HCT116 (cell line): Measurements from ENCODE around the gene EPHA8. TPM values are rescaled to one million over a fixed set of nuclear protein-coding genes. Genes with fewer than 3 reads are reported as not detected.

ENCODE experiments used
- ATAC-seq: fragments of 200-7000 bp; cut with Tn5 transposase; 2 replicates; pipeline ENCODE4 v1.9.1; 2020; ENCODE audit warnings: mild to moderate bottlenecking, moderate library complexity
- BruUV-seq: library from RNA; stranded (reverse); fragments of 400-500 nt; replicated peaks from 2 replicates; lab custom pipeline; 2021; lab: Mats Ljungman, UMichigan
- CTCF ChIA-PET: fragments of 300-600 bp; sonication (Branson Sonifier 250); formaldehyde crosslinking; loops from one replicate; lab custom pipeline; 2021; ENCODE audit warnings: antibody characterized with exemption; lab: Charles Lee
- POLR2A ChIA-PET: fragments of 300-600, 350-600 bp; sonication (Branson Sonifier 250); formaldehyde crosslinking; loops from one replicate; lab custom pipeline; 2021; ENCODE audit warnings: antibody characterized with exemption; lab: Charles Lee
- RAD21 ChIA-PET, 2 experiments: fragments of 300-600 bp; sonication (Branson Sonifier 250); formaldehyde crosslinking; loops; one replicate each; lab custom pipeline; 2023; ENCODE audit warnings: low total read pairs in 2 of 2; ENCODE audit not compliant: uncharacterized antibody in 2 of 2, unreplicated experiment in 2 of 2, low non-redundant PET in 1 of 2; lab: Charles Lee
- DNase-seq: peaks from one replicate; pipeline ENCODE4 v3.0.0-alpha.2; 2010; ENCODE audit warnings: low read depth, low spot score
- H2AFZ ChIP-seq: fragments of 200-600 bp; shearing (Covaris generic), sonication (generic); 2 replicates; pipeline ENCODE4 v1.6.1; 2017; ENCODE audit warnings: low read depth, mixed run types, mixed read lengths, antibody characterized with exemption, low read length; ENCODE audit not compliant: poor library complexity, severe bottlenecking
- H3K27ac ChIP-seq: 2 replicates; pipeline ENCODE4 v1.5.1; 2012; ENCODE audit warnings: low read depth, low read length
- H3K27me3 ChIP-seq: fragments of 200-600 bp; sonication (generic); 2 replicates; pipeline ENCODE4 v1.6.1; 2016; ENCODE audit warnings: mixed run types, low read length, mixed read lengths; ENCODE audit not compliant: insufficient read depth
- H3K36me3 ChIP-seq, 2 experiments: fragments of 200-500 bp in 1 of 2; fragments of 200-600 bp in 1 of 2; sonication (Bioruptor generic) in 1 of 2; sonication (generic) in 1 of 2; 2 replicates each; pipeline versions ENCODE4 v1.5.1 to v1.6.1; 2014 to 2016; ENCODE audit warnings: low read length in 2 of 2, inconsistent platforms in 1 of 2, mixed read lengths in 1 of 2, mixed run types in 1 of 2; ENCODE audit not compliant: insufficient read depth in 2 of 2, control insufficient read depth in 1 of 2
- H3K4me1 ChIP-seq, 2 experiments: fragments of 200-600 bp in 1 of 2; sonication (generic) in 1 of 2; 2 replicates each; pipeline versions ENCODE4 v1.5.1 to v1.6.1; 2012 to 2017; ENCODE audit warnings: low read length in 2 of 2, inconsistent platforms in 1 of 2, mild to moderate bottlenecking in 1 of 2, mixed read lengths in 1 of 2, mixed run types in 1 of 2, moderate library complexity in 1 of 2; ENCODE audit not compliant: insufficient read depth in 2 of 2, control insufficient read depth in 1 of 2
- H3K4me2 ChIP-seq: fragments of 200-600 bp; sonication (generic); 2 replicates; pipeline ENCODE4 v1.6.1; 2017; ENCODE audit warnings: mixed run types, low read length, mixed read lengths
- H3K4me3 ChIP-seq, 2 experiments: fragments of 200-600 bp in 1 of 2; sonication (generic) in 1 of 2; replicated peaks in 1 of 2; 2 replicates each; pipeline ENCODE4 v1.5.1; 2011 to 2016; ENCODE audit warnings: low read length in 2 of 2, control low read depth in 1 of 2, low read depth in 1 of 2, mild to moderate bottlenecking in 1 of 2, mixed read lengths in 1 of 2, mixed run types in 1 of 2
- H3K79me2 ChIP-seq: fragments of 200-600 bp; sonication (generic); 2 replicates; pipeline ENCODE4 v1.6.1; 2017; ENCODE audit warnings: mild to moderate bottlenecking, mixed run types, low read length, moderate library complexity, mixed read lengths; ENCODE audit not compliant: insufficient read depth
- H3K9ac ChIP-seq: fragments of 200-600 bp; sonication (generic); 2 replicates; pipeline ENCODE4 v1.6.1; 2016; ENCODE audit warnings: low read length, mixed read lengths
- H3K9me2 ChIP-seq: fragments of 200-600 bp; sonication (generic), shearing (Covaris generic); 2 replicates; pipeline ENCODE4 v1.6.1; 2017; ENCODE audit warnings: mixed run types, mild to moderate bottlenecking, moderate library complexity; ENCODE audit not compliant: insufficient read depth
- H3K9me3 ChIP-seq, 2 experiments: fragments of 200-500 bp in 1 of 2; fragments of 200-600 bp in 1 of 2; sonication (Bioruptor generic) in 1 of 2; sonication (generic) in 1 of 2; 2 replicates each; pipeline ENCODE4 v1.6.1; 2014 to 2017; ENCODE audit warnings: low read length in 2 of 2, mixed read lengths in 2 of 2, inconsistent platforms in 1 of 2, low read depth in 1 of 2, mild to moderate bottlenecking in 1 of 2, mixed run types in 1 of 2, moderate library complexity in 1 of 2; ENCODE audit not compliant: control insufficient read depth in 1 of 2, insufficient read depth in 1 of 2
- H4K20me1 ChIP-seq: fragments of 200-600 bp; sonication (generic), shearing (Covaris generic); 2 replicates; pipeline ENCODE4 v1.6.1; 2017; ENCODE audit warnings: mixed run types, mild to moderate bottlenecking, moderate library complexity; ENCODE audit not compliant: insufficient read depth
- ATF3 ChIP-seq: IDR thresholded peaks from 2 replicates; pipeline ENCODE4 v1.6.1; 2012
- CBX3 ChIP-seq: IDR thresholded peaks from 2 replicates; pipeline ENCODE4 v1.6.1; 2012; ENCODE audit warnings: low read depth
- CEBPB ChIP-seq: IDR thresholded peaks from 2 replicates; pipeline ENCODE4 v1.6.1; 2012; ENCODE audit warnings: low read depth
- EGR1 ChIP-seq: IDR thresholded peaks from 2 replicates; pipeline ENCODE4 v1.6.1; 2012; ENCODE audit warnings: low read depth
- ELF1 ChIP-seq: IDR thresholded peaks from 2 replicates; pipeline ENCODE4 v1.6.1; 2012; ENCODE audit warnings: low read depth, borderline replicate concordance
- EZH2 ChIP-seq: fragments of 200-600 bp; sonication (generic); IDR thresholded peaks from 2 replicates; pipeline ENCODE4 v1.6.1; 2017; ENCODE audit warnings: antibody characterized with exemption, mixed run types
- EZH2phosphoT487 ChIP-seq: fragments of 200-600 bp; IDR thresholded peaks from 2 replicates; pipeline ENCODE4 v1.6.1; 2018; ENCODE audit warnings: antibody characterized with exemption, borderline replicate concordance
- FOSL1 ChIP-seq: IDR thresholded peaks from 2 replicates; pipeline ENCODE4 v1.6.1; 2012; ENCODE audit warnings: low read depth
- JUND ChIP-seq: IDR thresholded peaks from 2 replicates; pipeline ENCODE4 v1.6.1; 2012
- POLR2A ChIP-seq: IDR thresholded peaks from 2 replicates; pipeline ENCODE4 v1.7.0; 2011; ENCODE audit warnings: borderline replicate concordance; ENCODE audit not compliant: insufficient read depth, insufficient read length; ENCODE audit errors: extremely low read depth
- POLR2AphosphoS5 ChIP-seq: IDR thresholded peaks from 2 replicates; pipeline ENCODE4 v1.6.1; 2011; ENCODE audit warnings: mild to moderate bottlenecking, low read depth, low read length, moderate library complexity
- RAD21 ChIP-seq: IDR thresholded peaks from 2 replicates; pipeline ENCODE4 v1.6.1; 2012; ENCODE audit warnings: low read depth, mild to moderate bottlenecking
- REST ChIP-seq: IDR thresholded peaks from 2 replicates; pipeline ENCODE4 v1.6.1; 2012; ENCODE audit warnings: low read depth
- SIN3A ChIP-seq: IDR thresholded peaks from 2 replicates; pipeline ENCODE4 v1.6.1; 2012; ENCODE audit warnings: low read depth
- SP1 ChIP-seq: IDR thresholded peaks from 2 replicates; pipeline ENCODE4 v1.6.1; 2012; ENCODE audit warnings: low read depth
- TCF7L2 ChIP-seq: IDR thresholded peaks from 2 replicates; pipeline ENCODE4 v1.7.0; 2011; ENCODE audit warnings: borderline replicate concordance, inconsistent platforms; ENCODE audit not compliant: insufficient read depth, insufficient read length; ENCODE audit errors: extremely low read depth
- YY1 ChIP-seq: IDR thresholded peaks from 2 replicates; pipeline ENCODE4 v1.6.1; 2011; ENCODE audit warnings: low read length, low read depth, moderate library complexity, mild to moderate bottlenecking; ENCODE audit not compliant: insufficient replicate concordance; ENCODE audit errors: extremely low read depth
- ZFX ChIP-seq: fragments of 450-650 bp; IDR thresholded peaks from 2 replicates; pipeline ENCODE4 v1.6.1; 2017
- intact Hi-C: fragments of 100-400 bp; cut with micrococcal nuclease; formaldehyde crosslinking; loops from 2 replicates; pipeline ENCODE4 v1.10.0; 2022
- total RNA-seq: library from RNA; stranded (reverse); gene quantifications from one replicate; pipeline ENCODE4 v1.2.1, GENCODE V29; 2021; ENCODE audit not compliant: unreplicated experiment

The EPHA8 gene
- total RNA-seq, 1 experiment from 2014 or later = 0.30 TPM

GRCh38 chr1:22597996-22598395 lies 34.7 kb downstream of the EPHA8 start (continued):
- no peak for TF ChIP-seq REST
- TF ChIP-seq FOSL1 = no peak
- no peak for TF ChIP-seq CEBPB
- TF ChIP-seq SP1 = no peak
- no peak for TF ChIP-seq JUND
- TF ChIP-seq ATF3 = no peak
- no peak for TF ChIP-seq POLR2AphosphoS5
- no peak for TF ChIP-seq POLR2A
- TF ChIP-seq, all 23 proteins: peak for 0

- ChIA-PET CTCF (no interaction called here), POLR2A (no interaction called here), RAD21 (no interaction called here)
- Histone ChIP-seq H3K4me1 (no peaks in the 10 kb centered on the region), H3K9me2 (no peaks in the 10 kb centered on the region), H4K20me1 (no peaks in the 10 kb centered on the region), H3K9ac (no peak overlapping the region), H3K79me2 (no peaks in the 10 kb centered on the region), H3K9me3 (no peaks in the 10 kb centered on the region), H3K27me3 (peaks cover 8% of the 10 kb centered on the region; the same call in 1 of the 2 replicates), H3K4me3 (no peak overlapping the region), H3K36me3 (no peaks in the 10 kb centered on the region), H2AFZ (no peak overlapping the region), H3K27ac (no peak overlapping the region), H3K4me2 (no peak overlapping the region)
- ATAC-seq = no peak
- intact Hi-C loops = no loop called here
- TF ChIP-seq SIN3A = no peak
- no peak for TF ChIP-seq CBX3
- no peak for TF ChIP-seq ELF1
- TF ChIP-seq EZH2phosphoT487 = no peak
- no peak for TF ChIP-seq ZFX
- no peak for TF ChIP-seq EZH2
- TF ChIP-seq SP1 = no peak
- TF ChIP-seq EGR1 = no peak
- no peak for TF ChIP-seq TCF7L2
- no peak for TF ChIP-seq ATF3
- no peak for TF ChIP-seq REST
- TF ChIP-seq CEBPB = no peak
- no peak for TF ChIP-seq RAD21
- no peak for TF ChIP-seq YY1
- no peak for DNase-seq
- BruUV-seq = no TSS peak
Observed at GRCh38 chr1:22598736-22599135, 35.4 kb downstream of the EPHA8 start.
